Measurements from ENCODE around the gene SACM1L.

The SACM1L gene

GRCh38 chr3:45785605-45786150, 96.5 kb downstream of the SACM1L start:
- no peak for TF ChIP-seq ELF4 (IDR thresholded peaks at IDR 0.05)
- TF ChIP-seq NFRKB (IDR thresholded peaks at IDR 0.05) = no peak
- no peak for TF ChIP-seq CTBP1 (IDR thresholded peaks at IDR 0.05; ENCODE audit: borderline replicate concordance)
- no peak for TF ChIP-seq L3MBTL2 (conservative IDR thresholded peaks at IDR 0.05)
- no peak for TF ChIP-seq SUZ12 (IDR thresholded peaks at IDR 0.05)
- no peak for TF ChIP-seq HDGF (IDR thresholded peaks at IDR 0.05; ENCODE audit: borderline replicate concordance)
- no peak for TF ChIP-seq TARDBP (IDR thresholded peaks at IDR 0.05)
- TF ChIP-seq ZNF384 (IDR thresholded peaks at IDR 0.05) = no peak
- no peak for TF ChIP-seq ARNT (IDR thresholded peaks at IDR 0.05)
- TF ChIP-seq SP1 (IDR thresholded peaks at IDR 0.05) = no peak
- no peak for TF ChIP-seq FOXA1 (IDR thresholded peaks at IDR 0.05)
- no peak for TF ChIP-seq LEF1 (IDR thresholded peaks at IDR 0.05; ENCODE audit: borderline replicate concordance)
- TF ChIP-seq BHLHE40 (IDR thresholded peaks at IDR 0.05; ENCODE audit: borderline replicate concordance) = no peak
- no peak for TF ChIP-seq PKNOX1 (IDR thresholded peaks at IDR 0.05)
- POLR2A ChIA-PET = no interaction called here
- CTCF ChIA-PET = no interaction called here
- no peak for DNase-seq (ENCODE audit: extremely low spot score)

- POLR2A ChIA-PET = no interaction called here
- TF ChIP-seq SUZ12 (IDR thresholded peaks at IDR 0.05) = no peak
- TF ChIP-seq PKNOX1 (IDR thresholded peaks at IDR 0.05) = no peak
- no peak for TF ChIP-seq ELF4 (IDR thresholded peaks at IDR 0.05)
- TF ChIP-seq HDGF (IDR thresholded peaks at IDR 0.05; ENCODE audit: borderline replicate concordance) = no peak
- TF ChIP-seq SP1 (IDR thresholded peaks at IDR 0.05) = no peak
- CTCF ChIA-PET = no interaction called here
- DNase-seq (ENCODE audit: extremely low spot score) = no peak
These were observed 97.8 kb downstream of the SACM1L start for GRCh38 chr3:45786801-45787495.

DNA sequence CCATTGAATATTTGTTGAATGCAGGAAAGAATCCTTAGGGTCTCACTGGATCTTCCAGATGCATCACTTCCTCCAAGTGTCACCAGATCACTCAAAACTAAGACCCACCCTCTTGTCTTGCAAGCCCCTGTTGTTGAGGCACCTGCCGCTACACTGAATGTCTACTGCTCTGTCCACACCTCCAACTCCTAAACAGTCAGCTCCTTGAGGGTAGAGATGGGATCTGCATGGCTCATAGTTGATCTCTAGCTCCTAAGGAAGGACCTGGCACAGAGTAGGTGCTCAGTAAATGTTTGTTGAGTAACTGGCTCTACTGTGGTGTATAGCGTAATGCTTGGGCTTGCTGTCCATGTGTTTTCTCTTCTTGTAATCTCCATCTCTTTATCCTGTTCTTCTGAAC, 98.4 kb downstream of the SACM1L start:
- CTCF ChIA-PET = no interaction called here
- no peak for TF ChIP-seq ARNT (IDR thresholded peaks at IDR 0.05)
- TF ChIP-seq ELF4 (IDR thresholded peaks at IDR 0.05) = no peak
- no peak for TF ChIP-seq NFRKB (IDR thresholded peaks at IDR 0.05)
- TF ChIP-seq FOXK2 (IDR thresholded peaks at IDR 0.05) = no peak
- TF ChIP-seq CTBP1 (IDR thresholded peaks at IDR 0.05; ENCODE audit: borderline replicate concordance) = no peak
- no peak for TF ChIP-seq SUZ12 (IDR thresholded peaks at IDR 0.05)
- no peak for TF ChIP-seq BHLHE40 (IDR thresholded peaks at IDR 0.05; ENCODE audit: borderline replicate concordance)
- no peak for TF ChIP-seq FOXM1 (IDR thresholded peaks at IDR 0.05; ENCODE audit: borderline replicate concordance)
- no peak for TF ChIP-seq TARDBP (IDR thresholded peaks at IDR 0.05)
- no peak for TF ChIP-seq HDGF (IDR thresholded peaks at IDR 0.05; ENCODE audit: borderline replicate concordance)
- no peak for TF ChIP-seq ZNF384 (IDR thresholded peaks at IDR 0.05)
- no peak for TF ChIP-seq LEF1 (IDR thresholded peaks at IDR 0.05; ENCODE audit: borderline replicate concordance)
- TF ChIP-seq SP1 (IDR thresholded peaks at IDR 0.05) = no peak
- no peak for DNase-seq (ENCODE audit: extremely low spot score)
- POLR2A ChIA-PET = interaction anchor here (0.6 kb wide), 1 partner anchor 65 kb away, joined by 3 read pairs; no protein-coding TSS in a partner anchor

DNA sequence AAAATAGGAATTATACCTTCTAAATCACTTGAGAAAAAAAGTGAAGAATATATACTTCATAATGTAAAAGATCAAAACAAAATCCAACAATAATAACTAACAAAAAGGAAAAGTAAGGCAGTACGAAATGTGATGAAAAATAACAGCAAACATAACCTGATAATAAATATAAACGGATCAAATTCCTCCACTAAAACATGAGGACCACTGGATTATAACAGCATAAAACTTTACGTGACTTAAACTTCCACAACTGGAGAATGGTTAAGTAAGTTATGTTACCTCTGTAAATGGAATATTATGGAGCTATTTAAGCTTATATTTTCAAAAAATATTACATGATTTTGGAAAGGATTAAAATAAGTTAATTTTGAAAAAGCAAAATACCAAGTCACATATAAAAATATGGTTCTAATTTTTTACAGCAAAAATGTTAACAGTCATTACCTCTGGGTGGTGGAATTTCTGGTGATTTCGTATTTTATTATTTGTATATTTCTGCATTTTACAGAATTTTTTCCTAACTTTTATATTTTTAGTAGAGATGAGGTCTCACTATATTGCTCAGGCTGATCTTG, 100.1 kb downstream of the SACM1L start:
- ChIA-PET POLR2A (no interaction called here), CTCF (interaction anchor here (0.6 kb wide), 1 partner anchor 167 kb away, joined by 4 read pairs; no protein-coding TSS in a partner anchor)
- TF ChIP-seq FOXA1 (IDR thresholded peaks at IDR 0.05) = no peak
- no peak for TF ChIP-seq FOXK2 (IDR thresholded peaks at IDR 0.05)
- TF ChIP-seq L3MBTL2 (conservative IDR thresholded peaks at IDR 0.05) = no peak
- no peak for TF ChIP-seq NFRKB (IDR thresholded peaks at IDR 0.05)
- no peak for TF ChIP-seq TARDBP (IDR thresholded peaks at IDR 0.05)
- TF ChIP-seq FOXM1 (IDR thresholded peaks at IDR 0.05; ENCODE audit: borderline replicate concordance) = no peak
- TF ChIP-seq ELF4 (IDR thresholded peaks at IDR 0.05) = no peak
- no peak for TF ChIP-seq SUZ12 (IDR thresholded peaks at IDR 0.05)
- TF ChIP-seq LEF1 (IDR thresholded peaks at IDR 0.05; ENCODE audit: borderline replicate concordance) = no peak
- TF ChIP-seq CTBP1 (IDR thresholded peaks at IDR 0.05; ENCODE audit: borderline replicate concordance) = no peak
- TF ChIP-seq HDGF (IDR thresholded peaks at IDR 0.05; ENCODE audit: borderline replicate concordance) = no peak
- no peak for TF ChIP-seq BHLHE40 (IDR thresholded peaks at IDR 0.05; ENCODE audit: borderline replicate concordance)
- no peak for DNase-seq (ENCODE audit: extremely low spot score)

DNA sequence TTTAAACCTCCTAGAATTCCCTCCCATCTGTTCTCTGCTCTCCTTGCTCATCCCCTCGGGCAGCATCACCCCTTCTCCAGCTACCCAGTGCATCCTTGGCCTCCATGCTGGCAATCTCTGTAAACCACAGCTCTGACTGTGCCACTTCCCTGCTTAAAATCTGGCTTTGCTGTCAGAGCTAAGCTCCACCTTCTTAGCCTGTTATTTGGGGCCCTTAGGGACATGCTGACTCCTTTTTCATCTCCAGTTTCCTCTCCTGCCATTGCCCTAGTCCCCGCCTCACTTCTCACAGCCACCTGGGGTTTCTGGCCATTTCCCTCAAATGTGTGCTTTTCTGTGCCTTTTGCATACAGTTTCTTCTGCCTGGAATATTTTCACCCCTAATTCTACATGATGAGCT, 101.4 kb downstream of the SACM1L start:
- no peak for DNase-seq (ENCODE audit: extremely low spot score)
- TF ChIP-seq TARDBP (IDR thresholded peaks at IDR 0.05) (no peak), ELF4 (IDR thresholded peaks at IDR 0.05) (no peak), ARNT (IDR thresholded peaks at IDR 0.05) (no peak)
- ChIA-PET CTCF (no interaction called here), POLR2A (no interaction called here)

DNA sequence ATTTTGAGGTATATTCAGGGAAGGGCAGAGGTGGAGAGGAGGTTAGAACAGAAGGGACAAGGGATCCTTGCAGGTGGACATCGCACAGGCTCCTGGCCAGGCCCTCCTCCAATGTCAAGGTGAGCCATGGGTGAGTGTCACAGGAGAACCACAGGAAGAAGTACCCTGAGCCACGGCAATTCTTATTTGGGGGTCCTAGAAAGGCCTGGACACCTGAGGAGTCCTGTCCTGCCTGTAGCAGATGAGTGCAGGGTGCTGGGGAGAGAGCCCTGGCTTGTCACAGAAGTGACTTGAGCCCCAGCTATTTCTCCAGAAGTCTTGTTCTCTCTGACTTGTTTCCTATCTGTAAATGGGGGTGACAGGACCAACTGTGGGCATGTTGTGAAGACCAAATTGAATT, 102.8 kb downstream of the SACM1L start:
- TF ChIP-seq SP1 (IDR thresholded peaks at IDR 0.05) = no peak
- no peak for TF ChIP-seq TARDBP (IDR thresholded peaks at IDR 0.05)
- TF ChIP-seq L3MBTL2 (conservative IDR thresholded peaks at IDR 0.05) = no peak
- TF ChIP-seq SUZ12 (IDR thresholded peaks at IDR 0.05) = no peak
- TF ChIP-seq ZNF384 (IDR thresholded peaks at IDR 0.05) = no peak
- ChIA-PET POLR2A (no interaction called here), CTCF (no interaction called here)
- no peak for DNase-seq (ENCODE audit: extremely low spot score)
